ENCODE measurements around the gene ATP8A2.

GRCh38 chr13:25839371-25839770, 467.6 kb downstream of the ATP8A2 start:
- TF ChIP-seq CTCF (IDR thresholded peaks at IDR 0.05), result no peak
- TF ChIP-seq ZFX (IDR thresholded peaks at IDR 0.05; ENCODE audit: borderline replicate concordance), result no peak

Data from 22Rv1 (cell line).